Ovary (tissue), 3 donors: Measurements from ENCODE around the gene SPAG16.

Experiments used
- EP300 ChIP-seq: sonication (generic); formaldehyde crosslinking; IDR thresholded peaks from one replicate; pipeline ENCODE4 v1.6.1; 2017; ENCODE audit warnings: antibody characterized with exemption
- POLR2A ChIP-seq: fragments of 450-650 bp; IDR thresholded peaks from one replicate; pipeline ENCODE4 v1.6.1; 2017; ENCODE audit warnings: antibody characterized with exemption, mild to moderate bottlenecking, moderate library complexity
- TF ChIP-seq, protein P1 (sequence below), 3 donors: fragments of 450-650 bp in 2 of 3; fragments of 200-600 bp in 1 of 3; IDR thresholded peaks; one replicate each; pipeline versions ENCODE4 v1.5.1 to v1.8.0; 2016 to 2022; ENCODE audit warnings: antibody characterized with exemption in 3 of 3, mild to moderate bottlenecking in 1 of 3
- donor health status: DM: no; HTN: no; CAD: no.

DNA sequence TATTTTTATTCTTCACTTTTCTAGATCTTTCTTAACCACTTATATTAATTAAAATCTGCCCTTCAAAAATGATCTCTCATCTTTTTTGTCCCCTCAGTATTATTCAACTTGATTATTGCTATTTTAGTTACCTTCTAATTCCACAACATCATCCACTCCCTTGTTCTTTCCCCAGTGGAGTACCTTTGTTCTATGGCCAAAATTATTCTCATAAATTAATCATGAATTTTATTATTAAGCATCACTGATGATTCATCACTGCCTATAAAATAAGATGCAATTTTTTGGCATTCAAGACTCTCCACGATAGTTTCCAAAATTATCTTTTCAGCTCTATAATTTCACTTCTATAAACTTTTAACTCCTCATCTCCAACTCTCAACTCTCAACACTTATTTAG is 505.7 kb downstream of the SPAG16 start:
- TF ChIP-seq, protein P1, sequence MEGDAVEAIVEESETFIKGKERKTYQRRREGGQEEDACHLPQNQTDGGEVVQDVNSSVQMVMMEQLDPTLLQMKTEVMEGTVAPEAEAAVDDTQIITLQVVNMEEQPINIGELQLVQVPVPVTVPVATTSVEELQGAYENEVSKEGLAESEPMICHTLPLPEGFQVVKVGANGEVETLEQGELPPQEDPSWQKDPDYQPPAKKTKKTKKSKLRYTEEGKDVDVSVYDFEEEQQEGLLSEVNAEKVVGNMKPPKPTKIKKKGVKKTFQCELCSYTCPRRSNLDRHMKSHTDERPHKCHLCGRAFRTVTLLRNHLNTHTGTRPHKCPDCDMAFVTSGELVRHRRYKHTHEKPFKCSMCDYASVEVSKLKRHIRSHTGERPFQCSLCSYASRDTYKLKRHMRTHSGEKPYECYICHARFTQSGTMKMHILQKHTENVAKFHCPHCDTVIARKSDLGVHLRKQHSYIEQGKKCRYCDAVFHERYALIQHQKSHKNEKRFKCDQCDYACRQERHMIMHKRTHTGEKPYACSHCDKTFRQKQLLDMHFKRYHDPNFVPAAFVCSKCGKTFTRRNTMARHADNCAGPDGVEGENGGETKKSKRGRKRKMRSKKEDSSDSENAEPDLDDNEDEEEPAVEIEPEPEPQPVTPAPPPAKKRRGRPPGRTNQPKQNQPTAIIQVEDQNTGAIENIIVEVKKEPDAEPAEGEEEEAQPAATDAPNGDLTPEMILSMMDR (IDR thresholded peaks at IDR 0.05): no peak
- no peak for TF ChIP-seq EP300
- TF ChIP-seq POLR2A: no peak
